Mucosa of rectum (tissue), 2 donors: Measurements from ENCODE around the gene TAOK1.

Experiments used
- H3K27ac ChIP-seq, 2 donors: one replicate each; pipeline ENCODE4 v1.7.0; 2013; ENCODE audit warnings: inconsistent platforms in 2 of 2, low read depth in 2 of 2, low read length in 2 of 2
- H3K27me3 ChIP-seq, 2 donors: one replicate each; pipeline ENCODE4 v1.7.0; 2013; ENCODE audit warnings: low read length in 2 of 2; ENCODE audit not compliant: control insufficient read depth in 2 of 2, insufficient read depth in 2 of 2
- H3K36me3 ChIP-seq, 2 donors: one replicate each; pipeline ENCODE4 v1.7.0; 2013; ENCODE audit warnings: low read length in 2 of 2; ENCODE audit not compliant: control insufficient read depth in 2 of 2, insufficient read depth in 2 of 2
- H3K4me1 ChIP-seq, 2 donors: one replicate each; pipeline ENCODE4 v1.7.0; 2013; ENCODE audit warnings: low read length in 2 of 2, mild to moderate bottlenecking in 1 of 2; ENCODE audit not compliant: control insufficient read depth in 2 of 2, insufficient read depth in 2 of 2
- H3K4me3 ChIP-seq, 2 donors: one replicate each; pipeline ENCODE4 v1.7.0; 2013; ENCODE audit warnings: low read length in 2 of 2
- H3K9ac ChIP-seq, 2 donors: one replicate each; pipeline ENCODE4 v1.7.0; 2013; ENCODE audit warnings: low read length in 2 of 2, low read depth in 1 of 2, mild to moderate bottlenecking in 1 of 2
- H3K9me3 ChIP-seq, 2 donors: one replicate each; pipeline ENCODE4 v1.7.0; 2013; ENCODE audit warnings: low read length in 2 of 2; ENCODE audit not compliant: control insufficient read depth in 2 of 2
- donor health status: healthy.
- donor health status: Normal muscosa, but diverticular disease.

Gene TAOK1

DNA sequence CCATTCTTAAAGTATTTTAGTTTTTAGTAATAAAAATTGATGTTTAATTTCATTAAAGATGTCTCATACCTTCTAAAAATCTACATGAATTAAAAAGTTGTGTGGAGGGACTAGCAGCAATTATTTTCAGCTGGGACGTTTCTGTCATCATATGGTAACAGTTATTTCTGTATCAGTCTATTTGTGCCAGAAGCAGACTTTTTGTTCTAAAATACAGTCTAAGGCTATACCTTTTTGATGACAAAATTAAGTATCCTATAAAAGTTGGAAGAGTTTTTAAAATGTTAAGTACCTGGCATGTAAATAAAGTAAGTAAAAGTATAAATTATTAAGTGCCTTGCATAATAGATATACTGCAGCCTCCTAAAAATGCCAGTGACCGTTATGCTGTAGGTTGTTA, 5.9 kb downstream of the TAOK1 start:
- H3K4me3 ChIP-seq: no peak overlapping the region
- H3K4me1 ChIP-seq: peaks cover 7% of the 10 kb centered on the region in 2 donors
- no peak overlapping the region for H3K27ac ChIP-seq
- H3K9ac ChIP-seq: no peak overlapping the region
- H3K36me3 ChIP-seq: peaks cover 0 to 6% of the 10 kb centered on the region in 2 donors
- H3K9me3 ChIP-seq: no peaks in the 10 kb centered on the region
- H3K27me3 ChIP-seq: no peaks in the 10 kb centered on the region

DNA sequence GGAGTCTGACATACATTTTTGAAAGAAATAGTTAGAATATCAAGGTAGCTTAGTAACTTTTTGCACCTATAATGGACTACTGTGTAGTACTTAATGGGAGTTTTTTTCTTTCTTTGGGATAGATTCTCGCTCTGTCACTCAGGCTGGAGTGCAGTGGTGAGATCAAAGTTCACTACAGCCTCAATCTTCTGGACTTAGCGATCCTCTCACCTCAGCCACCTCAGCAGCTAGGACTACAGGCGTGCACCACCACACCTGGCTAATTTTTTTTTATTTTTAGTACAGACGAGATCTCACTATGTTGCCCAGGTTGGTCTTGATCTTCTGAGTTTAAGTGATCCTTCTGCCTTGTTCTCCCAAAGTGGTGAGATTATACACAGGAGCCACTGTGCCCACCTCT, 9.5 kb downstream of the TAOK1 start:
- Histone ChIP-seq H3K36me3 (peaks cover 0 to 9% of the 10 kb centered on the region in 2 donors), H3K27ac (no peak overlapping the region), H3K4me1 (no peaks in the 10 kb centered on the region), H3K9me3 (no peaks in the 10 kb centered on the region), H3K9ac (no peak overlapping the region), H3K27me3 (no peaks in the 10 kb centered on the region), H3K4me3 (no peak overlapping the region)

DNA sequence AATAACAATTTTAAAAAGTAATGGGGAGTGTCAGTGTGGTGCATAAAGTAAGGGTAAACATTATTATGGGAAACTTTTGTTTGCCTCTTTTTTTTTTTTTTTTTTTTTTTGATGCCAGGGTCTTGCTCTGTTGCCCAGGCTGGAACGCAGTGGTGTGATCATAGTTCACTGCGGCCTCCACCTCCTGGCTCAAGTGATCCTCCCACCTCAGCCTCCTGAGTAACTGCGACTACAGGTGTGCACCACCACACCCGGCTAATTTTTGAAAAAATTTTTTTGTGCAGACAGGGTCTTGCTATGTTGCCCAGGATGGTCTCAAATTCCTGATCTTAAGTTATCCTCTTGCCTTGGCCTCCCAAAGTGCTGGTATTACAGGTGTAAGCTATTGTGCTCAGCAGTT, 10.7 kb downstream of the TAOK1 start:
- Histone ChIP-seq H3K9me3 (no peaks in the 10 kb centered on the region), H3K9ac (no peak overlapping the region), H3K4me3 (no peak overlapping the region), H3K4me1 (no peaks in the 10 kb centered on the region), H3K27me3 (no peaks in the 10 kb centered on the region), H3K36me3 (peaks cover 0 to 11% of the 10 kb centered on the region in 2 donors), H3K27ac (no peak overlapping the region)

DNA sequence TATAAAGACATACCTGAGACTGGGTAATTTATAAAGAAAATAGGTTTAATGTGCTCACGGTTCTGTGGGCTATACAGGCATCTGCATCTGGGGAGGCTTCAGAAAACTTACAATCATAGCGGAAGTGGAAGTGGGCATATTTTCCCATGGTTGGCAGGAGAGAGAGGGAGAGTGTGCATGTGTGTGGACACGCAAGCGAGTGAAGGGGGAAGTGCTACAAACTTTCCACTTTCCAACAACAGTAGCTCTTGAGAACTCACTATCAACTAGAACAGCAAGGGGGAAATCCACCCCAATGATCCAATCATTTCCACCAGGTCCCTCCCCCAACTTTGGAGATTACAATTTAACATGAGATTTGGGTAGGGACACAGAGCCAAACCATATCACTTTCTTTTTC, 11.1 kb downstream of the TAOK1 start:
- peaks cover 0 to 11% of the 10 kb centered on the region in 2 donors for H3K36me3 ChIP-seq
- no peaks in the 10 kb centered on the region for H3K9me3 ChIP-seq
- no peak overlapping the region for H3K4me3 ChIP-seq
- no peaks in the 10 kb centered on the region for H3K27me3 ChIP-seq
- H3K9ac ChIP-seq: no peak overlapping the region
- no peak overlapping the region for H3K27ac ChIP-seq
- no peaks in the 10 kb centered on the region for H3K4me1 ChIP-seq

DNA sequence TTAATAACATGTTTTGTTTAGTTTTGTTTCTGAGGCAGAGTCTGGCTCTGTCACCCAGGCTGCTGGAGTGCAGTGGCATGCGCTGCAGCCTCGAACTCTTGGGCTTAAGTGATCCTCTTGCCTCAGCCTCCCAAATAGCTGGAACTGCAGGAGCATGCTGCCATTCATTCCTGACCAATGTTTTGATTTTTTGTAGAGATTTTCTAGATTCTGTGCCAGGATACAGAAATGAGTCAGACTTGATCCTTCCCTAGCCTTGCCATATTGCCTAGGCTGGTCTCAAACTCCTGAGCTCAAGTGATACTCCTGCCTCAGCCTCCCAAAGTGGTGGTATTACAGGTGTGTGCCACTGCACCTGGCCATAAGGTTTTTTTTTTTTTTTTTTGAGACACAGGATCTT, 17.7 kb downstream of the TAOK1 start:
- Histone ChIP-seq H3K4me3 (no peak overlapping the region), H3K36me3 (peaks cover 0 to 12% of the 10 kb centered on the region in 2 donors), H3K9me3 (no peaks in the 10 kb centered on the region), H3K4me1 (no peaks in the 10 kb centered on the region), H3K27ac (no peak overlapping the region), H3K27me3 (no peaks in the 10 kb centered on the region), H3K9ac (no peak overlapping the region)

DNA sequence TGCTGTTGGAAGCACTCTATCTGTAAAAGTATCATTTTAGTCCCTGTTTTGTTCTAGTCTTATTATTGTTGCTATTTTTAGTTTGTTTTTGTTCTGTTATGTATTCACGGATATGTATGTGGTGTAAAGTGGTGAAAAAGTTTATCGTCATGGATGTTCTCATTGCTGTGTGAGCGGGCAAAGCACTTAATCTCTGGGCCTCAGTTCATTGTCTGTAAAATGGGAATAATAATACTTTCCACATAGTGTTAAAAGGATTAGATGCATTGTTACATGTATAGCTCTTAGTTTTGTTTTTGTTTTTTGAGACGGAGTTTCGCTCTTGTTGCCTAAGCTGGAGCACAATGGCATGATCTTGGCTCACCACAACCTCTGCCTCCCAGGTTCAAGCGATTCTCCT, 19.8 kb downstream of the TAOK1 start:
- Histone ChIP-seq H3K9ac (no peak overlapping the region), H3K4me1 (no peaks in the 10 kb centered on the region), H3K4me3 (no peak overlapping the region), H3K9me3 (no peaks in the 10 kb centered on the region), H3K36me3 (peaks cover 0 to 9% of the 10 kb centered on the region in 2 donors), H3K27ac (no peak overlapping the region), H3K27me3 (no peaks in the 10 kb centered on the region)

DNA sequence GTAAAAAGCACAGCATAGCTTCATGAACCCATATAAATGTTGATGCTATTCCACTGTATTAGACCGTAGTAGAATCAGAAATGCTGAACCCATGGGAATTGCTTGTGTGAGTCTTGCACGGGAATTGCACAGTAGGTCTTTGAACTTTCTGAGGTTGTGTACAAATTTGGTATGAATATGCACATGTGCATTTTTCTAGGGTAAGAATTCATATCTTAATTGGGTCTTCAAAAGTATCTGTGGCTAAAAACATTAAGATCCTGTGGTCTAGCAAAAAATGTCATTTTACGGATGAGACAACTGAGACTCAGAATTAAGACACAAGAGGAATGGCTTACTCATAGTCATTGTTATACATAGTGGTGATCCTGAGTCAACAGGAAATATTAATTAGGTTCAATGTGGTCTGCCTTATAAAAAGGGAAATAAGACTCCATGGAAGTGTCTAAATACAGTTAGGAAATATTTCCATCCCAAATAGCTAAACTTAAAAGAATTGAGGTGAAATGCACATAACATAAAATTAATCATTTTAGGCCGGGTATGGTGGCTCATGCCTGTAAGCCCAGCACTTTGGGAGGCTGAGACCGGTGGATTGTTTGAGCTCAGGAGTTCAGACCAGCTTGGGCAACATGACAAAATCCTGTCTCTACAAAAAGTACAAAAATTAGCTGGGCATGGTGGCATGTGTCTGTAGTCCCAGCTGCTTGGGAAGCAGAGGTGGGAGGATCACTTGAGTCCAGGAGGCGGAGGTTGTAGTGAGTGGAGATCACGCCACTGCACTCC, 22.8 kb downstream of the TAOK1 start:
- Histone ChIP-seq H3K27me3 (no peaks in the 10 kb centered on the region), H3K36me3 (peaks cover 0 to 2% of the 10 kb centered on the region in 2 donors), H3K9ac (no peak overlapping the region), H3K9me3 (no peaks in the 10 kb centered on the region), H3K27ac (no peak overlapping the region), H3K4me3 (no peak overlapping the region), H3K4me1 (no peaks in the 10 kb centered on the region)

DNA sequence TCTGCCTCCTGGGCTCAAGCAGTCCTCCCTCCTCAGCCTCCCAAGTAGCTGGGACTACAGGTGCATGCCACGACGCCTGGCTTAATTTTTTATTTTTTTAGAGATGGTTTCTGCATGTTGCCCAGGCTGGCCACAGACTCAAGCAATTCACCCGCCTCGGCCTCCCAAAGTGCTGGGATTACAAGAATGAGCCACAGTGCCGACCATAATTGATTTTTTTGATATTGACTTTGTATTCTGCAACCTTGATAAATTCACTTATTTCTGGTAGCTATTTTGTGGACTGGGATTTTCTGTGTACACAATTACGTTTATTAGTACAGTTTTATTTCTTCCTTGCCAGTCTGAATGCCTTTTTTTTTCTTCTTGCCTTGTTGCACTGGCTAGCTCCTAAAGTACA, 30.0 kb downstream of the TAOK1 start:
- peaks cover 4 to 6% of the 10 kb centered on the region in 2 donors for H3K36me3 ChIP-seq

DNA sequence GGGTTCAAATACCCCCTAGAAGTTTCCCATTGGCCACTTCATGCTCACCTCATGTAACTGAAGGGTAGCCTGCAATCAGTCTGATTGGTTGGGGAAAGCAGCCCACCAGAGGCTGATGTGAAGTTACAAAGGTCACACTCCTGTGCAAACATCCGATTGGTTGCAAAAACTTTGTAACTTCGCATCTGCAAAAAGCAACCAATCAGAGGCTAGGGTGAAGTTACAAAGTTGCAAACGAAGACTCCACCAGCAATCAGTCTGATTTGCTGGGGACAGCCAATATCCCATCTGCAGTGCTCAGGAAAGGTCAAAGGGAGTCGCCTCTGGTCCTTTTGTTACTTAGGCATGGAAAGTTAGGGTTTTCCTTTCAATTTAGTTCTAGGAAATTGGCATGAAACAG, 40.1 kb downstream of the TAOK1 start:
- H3K27ac ChIP-seq: no peak overlapping the region
- no peaks in the 10 kb centered on the region for H3K27me3 ChIP-seq
- no peaks in the 10 kb centered on the region for H3K36me3 ChIP-seq
- H3K9ac ChIP-seq: no peak overlapping the region
- peaks cover 0 to 2% of the 10 kb centered on the region in 2 donors for H3K4me1 ChIP-seq
- H3K4me3 ChIP-seq: no peak overlapping the region
- H3K9me3 ChIP-seq: no peaks in the 10 kb centered on the region

More for the DNA sequence above, 30.0 kb downstream of the TAOK1 start:
- H3K9ac ChIP-seq: no peak overlapping the region
- H3K4me1 ChIP-seq: no peaks in the 10 kb centered on the region
- H3K9me3 ChIP-seq: no peaks in the 10 kb centered on the region
- no peak overlapping the region for H3K4me3 ChIP-seq
- no peak overlapping the region for H3K27ac ChIP-seq
- no peaks in the 10 kb centered on the region for H3K27me3 ChIP-seq

DNA sequence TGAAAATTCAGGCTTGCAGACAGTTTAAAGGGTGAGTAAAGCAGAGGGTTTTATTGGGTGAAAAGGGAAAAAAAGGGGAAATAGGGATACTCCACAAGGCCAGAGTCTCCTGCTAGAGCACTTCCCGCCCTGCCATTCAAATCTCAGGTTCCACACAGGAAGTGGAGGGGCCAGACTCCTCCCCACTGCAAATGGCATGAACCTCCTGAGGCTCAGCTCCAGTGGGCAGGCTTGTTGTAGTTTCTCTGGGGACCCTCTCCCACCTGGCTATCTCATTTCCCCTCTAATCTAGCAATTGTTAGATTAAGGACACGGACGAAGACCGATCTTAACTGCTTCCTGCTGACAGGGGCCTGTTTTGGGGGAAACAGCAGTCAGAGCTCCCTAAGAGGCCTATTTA, 43.4 kb downstream of the TAOK1 start:
- peaks cover 0 to 2% of the 10 kb centered on the region in 2 donors for H3K4me1 ChIP-seq
- H3K27me3 ChIP-seq: no peaks in the 10 kb centered on the region
- H3K9me3 ChIP-seq: no peaks in the 10 kb centered on the region
- H3K4me3 ChIP-seq: no peak overlapping the region
- H3K36me3 ChIP-seq: no peaks in the 10 kb centered on the region
- H3K27ac ChIP-seq: no peak overlapping the region
- H3K9ac ChIP-seq: no peak overlapping the region
